ENCODE data around the gene TUBB3.

The TUBB3 gene

GRCh38 chr16:89902980-89903379 lies 20.2 kb upstream of the TUBB3 start:
- no peak for TF ChIP-seq CTCF (IDR thresholded peaks at IDR 0.05)
- H3K4me3 ChIP-seq: no peak overlapping the region
- no peak for DNase-seq (ENCODE audit: low spot score)
- H3K27ac ChIP-seq: no peak overlapping the region

- TF ChIP-seq CTCF (IDR thresholded peaks at IDR 0.05): no peak
- Histone ChIP-seq H3K4me3 (no peak overlapping the region), H3K27ac (no peak overlapping the region)
- no peak for DNase-seq (ENCODE audit: low spot score)
These were observed 19.1 kb upstream of the TUBB3 start for GRCh38 chr16:89903908-89904515.

GRCh38 chr16:89904606-89905510 lies 18.3 kb upstream of the TUBB3 start:
- DNase-seq (ENCODE audit: low spot score): no peak
- no peak overlapping the region for H3K27ac ChIP-seq
- no peak overlapping the region for H3K4me3 ChIP-seq
- no peak for TF ChIP-seq CTCF (IDR thresholded peaks at IDR 0.05)

GRCh38 chr16:89905511-89906139 lies 17.5 kb upstream of the TUBB3 start:
- TF ChIP-seq CTCF (IDR thresholded peaks at IDR 0.05): no peak
- Histone ChIP-seq H3K4me3 (no peak overlapping the region), H3K27ac (no peak overlapping the region)
- no peak for DNase-seq (ENCODE audit: low spot score)

- H3K27ac ChIP-seq: no peak overlapping the region
- DNase-seq (ENCODE audit: low spot score): no peak
- H3K4me3 ChIP-seq: no peak overlapping the region
- no peak for TF ChIP-seq CTCF (IDR thresholded peaks at IDR 0.05)
These were observed 16.8 kb upstream of the TUBB3 start for GRCh38 chr16:89906140-89907025.

GRCh38 chr16:89907055-89907814 lies 15.9 kb upstream of the TUBB3 start:
- DNase-seq (ENCODE audit: low spot score): no peak
- Histone ChIP-seq H3K27ac (no peak overlapping the region), H3K4me3 (no peak overlapping the region)
- no peak for TF ChIP-seq CTCF (IDR thresholded peaks at IDR 0.05)

All from coronary artery (tissue), 2 donors.